Measurements from ENCODE around the gene SPON1.

SPON1 gene

GRCh38 chr11:14223636-14224288 lies 261.2 kb downstream of the SPON1 start:
- H3K27ac Mint-ChIP-seq: no peak overlapping the region

GRCh38 chr11:14224395-14224794 lies 261.9 kb downstream of the SPON1 start:
- Mint-ChIP-seq H3K9me3 (peaks cover 3% of the 10 kb centered on the region), H3K4me1 (peaks cover 12% of the 10 kb centered on the region), H3K4me3 (no peak overlapping the region), H3K27me3 (peaks cover 5% of the 10 kb centered on the region), H3K27ac (no peak overlapping the region), H3K36me3 (no peaks in the 10 kb centered on the region)
- ATAC-seq: no peak

More at GRCh38 chr11:14223636-14224288, 261.2 kb downstream of the SPON1 start:
- Mint-ChIP-seq H3K27me3 (peaks cover 12% of the 10 kb centered on the region), H3K36me3 (no peaks in the 10 kb centered on the region), H3K4me3 (no peak overlapping the region), H3K9me3 (peaks cover 3% of the 10 kb centered on the region), H3K4me1 (peaks cover 12% of the 10 kb centered on the region)
- no peak for ATAC-seq

GRCh38 chr11:14225666-14226065 lies 263.1 kb downstream of the SPON1 start:
- ATAC-seq: no peak
- Mint-ChIP-seq H3K27me3 (peaks cover 6% of the 10 kb centered on the region), H3K27ac (no peak overlapping the region), H3K36me3 (no peaks in the 10 kb centered on the region), H3K4me3 (no peak overlapping the region), H3K9me3 (peaks cover 3% of the 10 kb centered on the region), H3K4me1 (peaks cover 12% of the 10 kb centered on the region)

- Mint-ChIP-seq H3K27ac (no peak overlapping the region), H3K4me3 (no peak overlapping the region), H3K27me3 (peaks cover 33% of the 10 kb centered on the region), H3K36me3 (no peaks in the 10 kb centered on the region), H3K4me1 (peaks cover 12% of the 10 kb centered on the region), H3K9me3 (peaks cover 3% of the 10 kb centered on the region)
- no peak for ATAC-seq
These were observed 265.8 kb downstream of the SPON1 start for GRCh38 chr11:14228356-14228755.

- H3K27me3 Mint-ChIP-seq: peaks cover 33% of the 10 kb centered on the region
- peaks cover 3% of the 10 kb centered on the region for H3K9me3 Mint-ChIP-seq
- ATAC-seq: no peak
- no peak overlapping the region for H3K4me3 Mint-ChIP-seq
- H3K4me1 Mint-ChIP-seq: peaks cover 3% of the 10 kb centered on the region
- no peaks in the 10 kb centered on the region for H3K36me3 Mint-ChIP-seq
- no peak overlapping the region for H3K27ac Mint-ChIP-seq
These were observed 266.9 kb downstream of the SPON1 start for GRCh38 chr11:14229472-14229871.

- Mint-ChIP-seq H3K36me3 (no peaks in the 10 kb centered on the region), H3K4me1 (no peaks in the 10 kb centered on the region), H3K9me3 (peaks cover 3% of the 10 kb centered on the region), H3K27ac (no peak overlapping the region), H3K4me3 (no peak overlapping the region), H3K27me3 (peaks cover 33% of the 10 kb centered on the region)
- ATAC-seq: no peak
These were observed 267.9 kb downstream of the SPON1 start for GRCh38 chr11:14230407-14230806.

- Mint-ChIP-seq H3K36me3 (no peaks in the 10 kb centered on the region), H3K27me3 (peaks cover 33% of the 10 kb centered on the region), H3K4me1 (peaks cover 22% of the 10 kb centered on the region), H3K27ac (no peak overlapping the region), H3K4me3 (no peak overlapping the region), H3K9me3 (no peaks in the 10 kb centered on the region)
- ATAC-seq: no peak
These were observed 270.1 kb downstream of the SPON1 start for GRCh38 chr11:14232652-14233051.

- no peak for ATAC-seq
- H3K9me3 Mint-ChIP-seq: no peaks in the 10 kb centered on the region
- no peak overlapping the region for H3K27ac Mint-ChIP-seq
- H3K4me1 Mint-ChIP-seq: peaks cover 33% of the 10 kb centered on the region
- peaks cover 33% of the 10 kb centered on the region for H3K27me3 Mint-ChIP-seq
- no peaks in the 10 kb centered on the region for H3K36me3 Mint-ChIP-seq
- no peak overlapping the region for H3K4me3 Mint-ChIP-seq
These were observed 271.9 kb downstream of the SPON1 start for GRCh38 chr11:14234446-14234845.

- no peaks in the 10 kb centered on the region for H3K36me3 Mint-ChIP-seq
- no peak for ATAC-seq
- no peaks in the 10 kb centered on the region for H3K9me3 Mint-ChIP-seq
- peaks cover 26% of the 10 kb centered on the region for H3K27me3 Mint-ChIP-seq
- H3K4me3 Mint-ChIP-seq: no peak overlapping the region
- peaks cover 33% of the 10 kb centered on the region for H3K4me1 Mint-ChIP-seq
- H3K27ac Mint-ChIP-seq: peak overlapping the region; percentile 72
These were observed 273.2 kb downstream of the SPON1 start for GRCh38 chr11:14235701-14236100.

- peak; percentile 98 for ATAC-seq
These were observed 275.0 kb downstream of the SPON1 start for GRCh38 chr11:14237444-14237961.

GRCh38 chr11:14240221-14240620 lies 277.7 kb downstream of the SPON1 start:
- Mint-ChIP-seq H3K36me3 (no peaks in the 10 kb centered on the region), H3K27me3 (no peaks in the 10 kb centered on the region), H3K27ac (no peak overlapping the region), H3K4me1 (peaks cover 33% of the 10 kb centered on the region), H3K9me3 (no peaks in the 10 kb centered on the region), H3K4me3 (no peak overlapping the region)
- no peak for ATAC-seq

More at GRCh38 chr11:14237444-14237961, 275.0 kb downstream of the SPON1 start:
- H3K27me3 Mint-ChIP-seq: peaks cover 8% of the 10 kb centered on the region
- H3K36me3 Mint-ChIP-seq: no peaks in the 10 kb centered on the region
- peaks cover 33% of the 10 kb centered on the region for H3K4me1 Mint-ChIP-seq
- H3K4me3 Mint-ChIP-seq: peak overlapping the region; percentile 29
- H3K27ac Mint-ChIP-seq: peak overlapping the region; percentile 72
- no peaks in the 10 kb centered on the region for H3K9me3 Mint-ChIP-seq

GRCh38 chr11:14240951-14241350 lies 278.4 kb downstream of the SPON1 start:
- Mint-ChIP-seq H3K36me3 (no peaks in the 10 kb centered on the region), H3K27ac (no peak overlapping the region), H3K4me3 (no peak overlapping the region), H3K27me3 (no peaks in the 10 kb centered on the region), H3K4me1 (peaks cover 28% of the 10 kb centered on the region), H3K9me3 (no peaks in the 10 kb centered on the region)
- no peak for ATAC-seq

- Mint-ChIP-seq H3K4me1 (peaks cover 16% of the 10 kb centered on the region), H3K27ac (no peak overlapping the region), H3K27me3 (peaks cover 4% of the 10 kb centered on the region), H3K9me3 (no peaks in the 10 kb centered on the region), H3K4me3 (no peak overlapping the region), H3K36me3 (no peaks in the 10 kb centered on the region)
- ATAC-seq: no peak
These were observed 279.7 kb downstream of the SPON1 start for GRCh38 chr11:14242187-14242586.

GRCh38 chr11:14242733-14243132 lies 280.2 kb downstream of the SPON1 start:
- no peaks in the 10 kb centered on the region for H3K9me3 Mint-ChIP-seq
- no peak overlapping the region for H3K27ac Mint-ChIP-seq
- H3K4me3 Mint-ChIP-seq: no peak overlapping the region
- peaks cover 9% of the 10 kb centered on the region for H3K27me3 Mint-ChIP-seq
- H3K4me1 Mint-ChIP-seq: peaks cover 13% of the 10 kb centered on the region
- no peak for ATAC-seq
- H3K36me3 Mint-ChIP-seq: no peaks in the 10 kb centered on the region

- ATAC-seq: no peak
- no peaks in the 10 kb centered on the region for H3K36me3 Mint-ChIP-seq
- H3K4me1 Mint-ChIP-seq: peaks cover 17% of the 10 kb centered on the region
- no peak overlapping the region for H3K4me3 Mint-ChIP-seq
- no peak overlapping the region for H3K27ac Mint-ChIP-seq
- H3K27me3 Mint-ChIP-seq: peaks cover 14% of the 10 kb centered on the region
- H3K9me3 Mint-ChIP-seq: no peaks in the 10 kb centered on the region
These were observed 282.4 kb downstream of the SPON1 start for GRCh38 chr11:14244926-14245325.

GRCh38 chr11:14245444-14245843 lies 282.9 kb downstream of the SPON1 start:
- Mint-ChIP-seq H3K27me3 (peaks cover 14% of the 10 kb centered on the region), H3K4me3 (no peak overlapping the region), H3K4me1 (peaks cover 17% of the 10 kb centered on the region), H3K36me3 (no peaks in the 10 kb centered on the region), H3K27ac (no peak overlapping the region), H3K9me3 (no peaks in the 10 kb centered on the region)
- ATAC-seq: peak; percentile 40

All from stimulated activated memory B cell treated with anti-CD40 and anti-IgM and Interleukin-4, amounts not matched to agents 10 μg/mL and 1 μg/mL and 100 μg/mL, for 72 hours (primary cell).